HG02938 (cell line): ENCODE results near the gene ARPC4.
"Not testable (repeated sequence)": the region's sequence is repeated elsewhere in the genome, so short reads cannot be mapped to it uniquely, and the experiment has no call there.

ENCODE experiments used
- ATAC-seq: cut with Tn5 transposase; IDR thresholded peaks from one replicate; pipeline ENCODE4 v1.9.1; 2021; ENCODE audit warnings: mild to moderate bottlenecking, moderate library complexity; ENCODE audit not compliant: unreplicated experiment

Gene ARPC4

GRCh38 chr3:9851383-9851782 is 58.5 kb downstream of the ARPC4 start:
- ATAC-seq, result not testable (repeated sequence)

DNA sequence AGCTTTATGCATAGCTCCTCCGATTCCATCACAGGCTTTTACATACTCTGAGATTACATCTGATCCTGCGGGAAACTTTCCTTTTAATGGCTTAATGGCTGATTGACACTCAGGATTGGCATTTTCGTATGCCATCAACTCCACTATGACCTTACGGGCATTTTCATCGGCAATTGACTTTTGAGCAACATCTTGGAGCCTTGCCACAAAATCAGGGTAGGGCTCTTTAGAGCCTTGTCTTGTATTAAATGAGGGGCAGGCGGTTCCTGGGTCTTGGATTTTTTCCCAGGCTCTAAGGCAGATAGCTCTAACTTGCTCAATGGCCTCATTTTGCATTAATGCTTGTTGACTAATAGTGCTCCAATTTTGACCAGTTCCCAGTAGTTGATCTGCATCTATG is 59.0 kb downstream of the ARPC4 start:
- ATAC-seq, result not testable (repeated sequence)

- ATAC-seq, result no peak
These were observed 59.6 kb downstream of the ARPC4 start for GRCh38 chr3:9852528-9852927.

- not testable (repeated sequence) for ATAC-seq
These were observed 61.5 kb downstream of the ARPC4 start for GRCh38 chr3:9854291-9854940.

GRCh38 chr3:9855594-9855993 is 62.7 kb downstream of the ARPC4 start:
- no peak for ATAC-seq
